Prostate gland (tissue), 2 donors: ENCODE measurements around the gene MAP4K2.

ENCODE experiments used
- CTCF ChIP-seq, 4 experiments: fragments of 200-600 bp in 2 of 4; fragments of 450-650 bp in 2 of 4; sonication (generic) in 2 of 4; IDR thresholded peaks; 1 replicate in 3 of 4; 2 replicates in 1 of 4; pipeline ENCODE4 v1.5.1; 2016 to 2019; ENCODE audit warnings: antibody characterized with exemption in 4 of 4, mild to moderate bottlenecking in 2 of 4, moderate library complexity in 2 of 4
- POLR2AphosphoS5 ChIP-seq: sonication (generic); formaldehyde crosslinking; IDR thresholded peaks from one replicate; pipeline ENCODE4 v1.6.1; 2017; ENCODE audit warnings: antibody characterized with exemption

GRCh38 chr11:64765291-64765850 lies 37.6 kb downstream of the MAP4K2 start:
- TF ChIP-seq CTCF (IDR thresholded peaks at IDR 0.05) (no peak), POLR2AphosphoS5 (no peak)
